ENCODE data around the gene SCRN1.

- TF ChIP-seq EZH2 (IDR thresholded peaks at IDR 0.05) (no peak), POLR2AphosphoS5 (IDR thresholded peaks at IDR 0.05; ENCODE audit: borderline replicate concordance, low read depth, low read length) (no peak), FOXP2 (optimal IDR thresholded peaks at IDR 0.05; ENCODE audit: control extremely low read depth, extremely low read length, insufficient read depth) (no peak)
Observed at GRCh38 chr7:29948587-29948986, 41.0 kb downstream of the SCRN1 start.
